K562 treated with DMSO at 1 percent for 4 hours (cell line): ENCODE data around the gene GCAT. TPM values are rescaled to one million over a fixed set of nuclear protein-coding genes. Genes with fewer than 3 reads are reported as not detected.

Experiments used
- total RNA-seq: library from RNA; unstranded; fragments of 300-600 nt; gene quantifications from 2 replicates; pipeline ENCODE4 v1.2.3, GENCODE V29; 2022; ENCODE audit not compliant: insufficient read depth

The GCAT gene
- total RNA-seq = 90.4 and 102 TPM in 2 replicates

GRCh38 chr22:37807410-37808293, at the start of gene GCAT:
TSS of gene GCAT (plus strand) at chr22:37807934. CDS start at chr22:37807968, 34 bp downstream.

DNA sequence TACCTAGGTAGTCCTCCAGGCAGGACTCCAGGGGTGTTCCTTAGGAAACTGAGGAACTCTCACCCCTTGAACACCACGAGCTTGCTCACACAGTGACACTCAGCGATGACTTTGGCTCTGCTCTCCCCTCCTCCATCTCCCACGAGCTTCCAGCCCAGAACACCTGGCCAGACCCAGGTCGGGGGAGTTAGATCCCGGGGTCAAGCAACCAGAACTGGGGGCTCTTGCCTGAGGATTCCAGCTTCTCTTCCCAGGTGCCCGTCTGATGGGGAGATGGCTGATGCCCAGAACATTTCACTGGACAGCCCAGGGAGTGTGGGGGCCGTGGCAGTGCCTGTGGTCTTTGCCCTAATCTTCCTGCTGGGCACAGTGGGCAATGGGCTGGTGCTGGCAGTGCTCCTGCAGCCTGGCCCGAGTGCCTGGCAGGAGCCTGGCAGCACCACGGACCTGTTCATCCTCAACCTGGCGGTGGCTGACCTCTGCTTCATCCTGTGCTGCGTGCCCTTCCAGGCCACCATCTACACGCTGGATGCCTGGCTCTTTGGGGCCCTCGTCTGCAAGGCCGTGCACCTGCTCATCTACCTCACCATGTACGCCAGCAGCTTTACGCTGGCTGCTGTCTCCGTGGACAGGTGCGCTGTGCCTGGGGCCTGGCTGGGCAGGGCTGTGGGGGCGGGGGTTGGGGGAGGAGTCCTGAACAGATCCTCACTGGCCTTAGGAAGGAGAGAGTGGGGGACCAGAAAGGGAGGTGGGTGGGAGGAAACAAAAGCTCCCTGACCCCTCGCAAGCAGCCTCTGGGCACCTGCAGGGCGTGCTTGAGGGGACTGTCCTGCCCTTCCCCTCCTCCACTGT, 15.6 kb downstream of the GCAT start, which contains the start of gene GALR3:
Gene GALR3, plus strand, starts transcription at position 249 of the 852 bp plus-strand sequence. Its CDS starts 25 bp downstream, at position 274.

GRCh38 chr22:37849089-37849751, 41.5 kb downstream of the GCAT start, which contains the start of gene EIF3L:
TSS of gene EIF3L (plus strand) at chr22:37849419. CDS start at chr22:37849450, 31 bp downstream.

Other genes with a start within 250 kb of the GCAT start
- gene CDC42EP1, start 247.5 kb upstream of the GCAT start, total RNA-seq = 29.2 and 35.2 TPM in 2 replicates
- not detected in 2 replicates for gene LGALS2, start 227.8 kb upstream of the GCAT start, total RNA-seq
- gene GGA1, start 199.1 kb upstream of the GCAT start, total RNA-seq = 31.6 and 41.7 TPM in 2 replicates
- 21.7 and 23.1 TPM in 2 replicates for gene SH3BP1, start 168.3 kb upstream of the GCAT start, total RNA-seq
- gene PDXP, start 149.2 kb upstream of the GCAT start, total RNA-seq = 56.4 and 62.4 TPM in 2 replicates
- 1,252 and 1,444 TPM in 2 replicates for gene LGALS1, start 132.3 kb upstream of the GCAT start, total RNA-seq
- 6.8 and 8.9 TPM in 2 replicates for gene NOL12, start 121.6 kb upstream of the GCAT start, total RNA-seq
- 11.4 and 13.4 TPM in 2 replicates for gene TRIOBP, start 110.9 kb upstream of the GCAT start, total RNA-seq
- gene GALR3, start 15.4 kb downstream of the GCAT start, total RNA-seq = 0.88 and 1.4 TPM in 2 replicates
- 58.7 and 75.7 TPM in 2 replicates for gene ANKRD54, start 36.4 kb downstream of the GCAT start, total RNA-seq
- gene EIF3L, start 41.5 kb downstream of the GCAT start, total RNA-seq = 646 and 720 TPM in 2 replicates
- gene MICALL1, start 98.4 kb downstream of the GCAT start, total RNA-seq = 27.1 and 30.8 TPM in 2 replicates
- not detected in 2 replicates for gene C22orf23, start 145.7 kb downstream of the GCAT start, total RNA-seq
- gene POLR2F, start 145.8 kb downstream of the GCAT start, total RNA-seq = 37.3 and 51.5 TPM in 2 replicates
- gene SOX10, start 176.6 kb downstream of the GCAT start, total RNA-seq = not detected in 2 replicates
- gene PICK1, start 249.5 kb downstream of the GCAT start, total RNA-seq = 4.2 and 11.8 TPM in 2 replicates